Activated gamma-delta T cell treated with Interleukin-2 at 50 U/mL for 16 hours (primary cell): ENCODE measurements around the gene FTO.

Source experiments
- DNase-seq: peaks from one replicate; pipeline ENCODE4 v3.0.0-alpha.2; 2020

The FTO gene

GRCh38 chr16:53712065-53712464 lies 8.1 kb downstream of the FTO start:
- DNase-seq, result no peak

- no peak for DNase-seq
Measured at GRCh38 chr16:53713403-53714204, 9.6 kb downstream of the FTO start.

DNA sequence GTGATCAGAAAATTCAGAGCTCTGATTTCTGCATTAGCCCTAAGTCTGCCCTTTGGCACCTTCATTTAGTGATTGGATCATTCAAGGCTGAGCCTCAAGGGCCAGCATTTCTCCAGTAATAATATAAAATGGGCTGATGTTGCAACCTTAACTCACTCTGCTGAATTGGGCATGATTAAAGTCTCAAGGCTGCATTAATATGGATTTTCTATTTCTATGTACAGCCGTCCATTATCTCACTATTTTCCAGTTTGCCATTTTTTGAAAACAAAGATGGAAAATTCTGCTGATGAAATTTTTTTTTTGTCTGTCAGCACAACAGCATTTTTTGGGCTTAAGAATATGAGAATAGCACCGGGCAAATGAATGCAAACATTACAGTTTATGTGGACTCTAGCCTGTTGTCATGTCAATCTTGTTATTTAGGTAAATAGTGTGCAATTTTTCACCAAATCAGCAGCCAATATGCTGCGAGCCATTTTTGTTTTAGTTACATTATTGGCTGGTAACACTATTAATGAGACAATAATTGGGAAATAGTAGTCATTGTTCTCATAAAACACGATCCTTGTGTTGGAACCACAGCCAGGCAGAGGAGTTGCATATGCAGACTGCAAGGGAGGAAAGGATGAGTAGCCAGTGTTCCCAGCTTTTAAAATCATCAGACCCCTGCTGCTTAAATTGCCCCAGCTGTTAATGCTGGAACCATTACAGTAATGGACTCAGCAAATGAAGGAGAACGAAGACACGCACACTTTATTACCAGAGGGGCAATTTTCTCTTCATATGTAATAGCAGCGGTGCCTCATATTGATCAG lies 10.5 kb downstream of the FTO start:
- no peak for DNase-seq

GRCh38 chr16:53715023-53715384 lies 11.0 kb downstream of the FTO start:
- DNase-seq, result no peak

- no peak for DNase-seq
Measured at GRCh38 chr16:53717577-53717976, 13.6 kb downstream of the FTO start.

- no peak for DNase-seq
Measured at GRCh38 chr16:53721017-53721416, 17.1 kb downstream of the FTO start.

GRCh38 chr16:53726625-53727024 lies 22.7 kb downstream of the FTO start:
- DNase-seq, result no peak

GRCh38 chr16:53730693-53731092 lies 26.7 kb downstream of the FTO start:
- DNase-seq, result no peak

DNA sequence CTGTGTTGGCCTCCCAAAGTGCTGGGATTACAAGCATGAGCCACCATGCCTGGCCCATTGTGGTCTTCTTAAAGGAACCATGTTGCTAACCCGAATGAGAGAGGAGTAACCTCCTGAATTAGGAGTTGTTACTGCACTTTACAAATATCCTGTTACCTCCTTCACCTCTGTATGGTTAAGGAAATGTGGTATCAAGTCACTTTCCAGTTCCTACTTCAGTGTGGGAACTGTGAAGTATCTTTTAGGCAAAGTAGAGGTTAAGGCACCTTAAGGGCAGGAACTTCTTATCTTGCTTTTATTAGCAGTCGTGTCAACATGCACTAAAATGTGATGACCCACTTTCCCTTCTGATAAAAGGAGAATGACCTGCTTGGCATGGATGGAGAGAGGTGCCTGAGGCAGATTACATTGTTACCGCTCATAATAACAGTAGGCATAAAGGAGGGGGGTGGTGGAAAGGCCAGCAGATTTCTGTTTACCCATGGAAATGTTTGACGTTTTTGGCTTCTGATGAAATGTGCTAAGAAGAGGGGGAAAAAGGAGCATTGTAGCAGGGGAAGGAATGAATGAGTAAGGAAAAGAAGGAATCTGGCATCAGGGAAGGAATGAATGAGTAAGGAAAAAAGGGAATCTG lies 28.5 kb downstream of the FTO start:
- DNase-seq, result no peak

DNA sequence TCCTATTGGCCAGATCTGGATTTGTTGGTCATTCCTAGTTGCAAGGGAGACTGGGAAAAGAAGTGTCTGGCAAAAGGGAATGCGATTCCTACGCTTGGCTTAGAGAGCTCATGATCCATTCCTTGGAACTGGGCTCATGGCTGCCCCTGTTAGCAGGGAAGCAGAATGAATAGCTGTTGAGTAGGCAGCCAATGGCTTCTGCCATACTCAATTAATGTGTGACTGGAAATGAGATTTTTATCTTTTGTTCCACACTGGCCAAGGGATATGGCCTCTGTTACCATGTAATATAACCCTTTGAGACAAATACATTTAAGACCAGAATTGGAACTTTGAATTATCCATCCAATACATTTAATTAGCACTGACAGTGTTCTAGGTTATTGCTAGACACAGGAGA lies 31.0 kb downstream of the FTO start:
- DNase-seq, result no peak

DNA sequence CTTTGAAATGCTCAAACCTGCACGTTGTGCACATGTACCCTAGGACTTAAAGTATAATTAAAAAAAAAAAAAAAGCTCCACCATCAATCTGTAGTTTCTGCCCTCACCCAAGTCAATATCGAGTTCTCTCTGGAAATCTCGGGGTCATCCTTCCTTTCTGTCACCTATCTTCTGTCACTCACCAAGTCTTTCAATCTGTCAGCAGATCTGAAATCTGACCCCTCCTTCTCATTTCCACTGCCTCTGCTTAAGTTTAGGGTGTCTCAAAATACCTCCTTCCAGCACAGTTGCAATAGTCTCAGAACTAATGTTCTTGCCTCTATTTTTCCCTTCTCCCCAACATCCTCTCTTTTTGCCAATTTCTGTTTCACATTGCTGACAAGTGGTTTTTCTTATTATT lies 32.3 kb downstream of the FTO start:
- DNase-seq, result no peak

DNA sequence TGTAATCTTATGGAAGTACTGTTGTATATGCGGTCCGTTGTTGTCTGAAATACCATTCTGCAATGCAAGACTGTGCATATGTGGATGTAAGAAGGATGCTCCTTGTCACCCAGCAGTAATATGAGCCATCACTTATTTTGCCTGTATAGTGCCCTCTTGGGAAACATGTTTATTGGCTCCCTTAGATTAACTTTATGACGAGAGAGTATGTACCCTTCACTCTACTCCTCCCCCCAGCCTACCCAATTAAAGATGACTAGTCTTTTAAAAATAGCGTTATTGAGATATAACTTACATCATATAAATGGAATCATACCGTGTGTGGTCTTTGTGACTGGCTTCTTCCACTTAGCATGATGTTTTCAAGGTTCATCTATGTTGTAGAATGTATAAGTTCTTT lies 33.6 kb downstream of the FTO start:
- DNase-seq, result no peak

- DNase-seq, result no peak
Measured at GRCh38 chr16:53740476-53740875, 36.5 kb downstream of the FTO start.

DNA sequence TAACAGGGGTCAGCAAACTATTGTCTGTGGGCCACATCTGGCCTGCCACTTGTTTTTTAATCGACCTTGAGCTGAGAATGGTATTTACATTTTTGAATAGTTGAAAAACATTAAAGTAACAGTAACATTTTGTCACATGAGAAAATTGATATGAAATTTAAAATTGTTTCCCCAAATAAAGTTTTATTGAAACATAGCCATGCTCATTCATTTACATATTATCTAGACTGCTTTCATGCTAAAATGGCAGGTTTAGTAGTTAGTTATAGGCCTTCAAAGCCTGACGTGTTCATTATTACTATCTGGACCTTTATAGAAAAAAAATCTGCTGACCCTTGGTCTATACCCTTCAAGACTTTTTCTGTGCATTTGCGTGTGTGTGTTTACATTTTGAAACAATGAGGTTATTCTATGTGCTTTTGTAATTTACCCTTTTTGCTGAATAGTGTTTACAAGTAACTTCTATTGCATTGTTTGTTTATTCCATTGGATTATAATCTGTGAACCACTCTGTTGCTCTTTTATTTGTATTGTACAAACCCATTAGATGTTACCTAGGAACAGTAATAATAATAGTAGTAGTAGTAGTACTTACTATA lies 37.1 kb downstream of the FTO start:
- DNase-seq, result no peak

GRCh38 chr16:53741546-53741945 lies 37.6 kb downstream of the FTO start:
- DNase-seq, result no peak

DNA sequence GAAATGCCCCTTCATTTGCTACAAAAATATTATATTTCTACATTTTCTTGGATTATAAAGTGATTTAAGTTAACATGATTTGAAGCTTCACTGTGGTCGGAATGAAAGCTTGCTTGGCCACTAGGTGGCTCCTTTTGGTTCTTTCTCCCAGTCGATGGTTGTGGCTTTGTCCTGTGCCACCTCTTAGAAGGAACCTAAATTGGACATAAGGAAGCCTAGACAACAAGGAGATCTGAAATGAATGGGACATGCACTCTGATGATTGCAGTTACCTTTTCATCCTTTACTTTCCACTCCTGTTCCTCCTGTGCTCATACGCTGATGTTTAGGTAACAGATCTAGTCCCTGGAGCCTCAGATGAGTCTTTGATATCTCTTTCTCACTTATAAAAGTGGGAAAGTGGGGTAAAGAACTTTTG lies 39.2 kb downstream of the FTO start:
- DNase-seq, result no peak

DNA sequence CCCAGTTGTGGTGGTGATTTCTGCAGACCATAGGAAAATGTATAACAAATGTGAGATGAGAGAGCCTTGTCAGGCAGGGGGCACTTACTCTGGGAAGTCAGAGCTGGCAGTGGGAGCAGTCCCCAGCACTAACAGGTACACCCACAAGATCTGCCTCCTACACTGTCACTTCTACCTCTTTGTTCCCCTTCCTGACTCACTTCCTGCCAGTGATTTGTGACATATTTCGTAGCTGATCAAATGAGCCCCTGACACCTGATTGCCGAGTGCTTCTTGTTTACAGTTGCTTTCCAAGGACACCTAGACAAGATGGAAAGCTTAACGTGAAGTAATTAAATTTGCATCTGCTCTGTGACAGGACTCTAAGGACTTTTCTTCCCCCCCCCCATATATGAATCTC lies 40.5 kb downstream of the FTO start:
- peak; percentile 11 for DNase-seq

DNA sequence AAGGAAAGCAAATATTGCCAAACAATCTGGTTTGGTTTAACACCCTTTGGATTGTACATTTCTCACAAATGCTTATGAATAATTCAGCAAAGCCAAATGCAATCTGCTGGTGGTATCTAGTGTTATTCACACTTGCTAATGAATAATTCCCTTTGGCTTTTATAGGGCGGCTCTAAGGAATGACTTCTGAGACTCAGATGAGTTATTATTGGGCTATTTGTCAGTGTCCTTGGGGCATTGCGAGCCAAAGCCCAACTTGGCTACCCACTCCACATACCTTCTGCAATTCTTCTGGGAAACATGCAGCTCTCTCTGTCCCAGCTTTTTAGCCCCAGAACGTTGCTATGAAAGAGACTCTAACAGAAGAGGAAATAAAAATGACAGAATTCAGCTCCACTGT lies 41.1 kb downstream of the FTO start:
- no peak for DNase-seq

GRCh38 chr16:53745753-53746266 lies 41.9 kb downstream of the FTO start:
- DNase-seq, result no peak

DNA sequence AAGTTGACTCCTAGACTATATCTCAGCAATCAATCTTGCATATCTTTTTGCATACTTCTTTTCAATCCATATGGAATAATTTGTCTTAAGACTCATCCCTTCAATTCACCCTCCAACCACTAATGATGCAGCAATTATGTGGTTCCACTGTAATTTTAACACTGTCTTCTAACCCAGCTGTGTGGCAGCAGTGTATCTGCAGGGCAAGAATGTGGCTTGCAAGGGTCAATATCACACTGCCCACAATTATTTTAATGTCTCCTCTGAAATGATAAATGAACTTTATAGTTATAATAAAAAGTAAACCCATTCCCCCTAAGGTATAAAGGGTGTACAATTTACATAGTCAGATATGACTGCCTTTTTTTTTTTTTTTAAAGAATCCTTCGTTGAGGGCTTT lies 48.6 kb downstream of the FTO start:
- DNase-seq, result no peak

DNA sequence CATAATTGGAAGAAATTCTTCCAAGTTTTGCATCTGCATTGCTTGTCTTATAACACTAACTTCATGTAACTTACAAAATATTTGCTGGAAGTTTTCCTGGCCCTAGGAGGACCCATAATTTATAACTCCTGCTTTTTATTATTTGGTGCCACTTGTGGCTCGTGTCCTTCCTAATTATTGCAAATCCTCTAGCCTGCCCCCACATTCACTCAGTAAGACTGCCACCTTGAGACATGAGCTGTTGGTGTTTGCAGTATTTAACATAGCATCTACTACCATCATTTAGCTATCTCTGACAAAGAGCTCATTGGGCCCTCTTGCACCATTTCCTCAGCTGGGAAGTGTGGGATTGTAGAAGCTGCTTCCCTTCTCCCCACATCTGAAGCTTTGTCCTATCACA lies 49.5 kb downstream of the FTO start:
- no peak for DNase-seq

DNA sequence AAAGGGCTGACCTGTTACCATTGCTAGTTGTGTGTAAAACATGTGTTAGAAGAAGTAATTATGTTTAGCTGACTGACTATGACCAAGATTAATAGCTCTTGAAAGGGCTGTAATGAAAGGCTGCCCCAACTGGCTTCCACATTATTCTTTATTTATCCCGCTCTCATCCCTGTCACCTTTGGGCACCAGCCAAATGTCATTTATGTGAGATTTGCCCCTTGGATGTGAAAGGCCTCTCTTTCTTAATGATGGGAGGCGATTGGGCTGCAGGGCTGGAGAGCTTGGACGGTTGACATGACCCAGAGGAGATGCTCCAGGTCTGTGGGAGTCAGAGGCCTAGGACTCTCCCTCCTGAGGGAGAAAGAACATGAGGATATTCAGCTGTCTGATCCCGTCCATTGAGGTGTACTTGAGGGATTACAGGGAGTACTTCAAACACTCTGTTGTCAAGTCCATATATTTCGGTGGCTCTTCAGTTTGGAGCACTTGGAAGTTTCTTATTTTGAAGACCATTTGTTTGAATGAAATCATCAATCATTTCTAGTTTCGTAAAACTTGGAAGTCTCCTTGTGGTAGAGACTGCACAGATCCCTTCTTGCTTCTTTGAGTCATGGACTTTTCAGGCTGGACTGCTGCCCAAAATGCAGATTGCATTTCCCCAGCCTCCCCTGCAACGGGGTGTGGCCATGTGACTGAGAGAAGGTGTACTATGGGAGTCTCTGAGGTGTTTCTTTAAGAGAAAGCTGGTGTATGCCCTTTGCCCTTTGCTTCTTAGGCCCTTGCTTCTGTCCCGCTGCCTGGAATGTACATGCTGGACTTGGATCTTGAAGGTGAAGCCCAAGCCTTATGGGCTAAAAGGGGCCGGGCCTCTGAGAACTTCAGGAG lies 51.3 kb downstream of the FTO start:
- no peak for DNase-seq
